Natural killer cell (primary cell): ENCODE data around the gene FAM193A. TPM values are rescaled to one million over a fixed set of nuclear protein-coding genes. Genes with fewer than 3 reads are reported as not detected.
"Not testable (repeated sequence)": the region's sequence is repeated elsewhere in the genome, so short reads cannot be mapped to it uniquely, and the experiment has no call there.

Experiments
- ATAC-seq, 3 donors: fragments of 150-1000 bp in 2 of 3; fragments of 200-7000 bp in 1 of 3; cut with Tn5 transposase; 1 replicate in 1 of 3; 2 replicates in 2 of 3; pipeline ENCODE4 v1.10.0; 2021; ENCODE audit warnings: mild to moderate bottlenecking in 2 of 3, moderate library complexity in 2 of 3
- DNase-seq, 2 donors: peaks; one replicate each; pipeline versions ENCODE4 v3.0.0 to v3.0.0-alpha.2; 2013 to 2021; ENCODE audit warnings: mixed read lengths in 1 of 2
- H3K27ac ChIP-seq: one replicate; pipeline ENCODE4 v1.5.1; 2013; ENCODE audit warnings: mild to moderate bottlenecking, low read length
- H3K27me3 ChIP-seq: one replicate; pipeline ENCODE4 v1.6.1; 2013; ENCODE audit warnings: low read length; ENCODE audit not compliant: control insufficient read depth, insufficient read depth
- H3K36me3 ChIP-seq: one replicate; pipeline ENCODE4 v1.6.1; 2013; ENCODE audit warnings: low read length; ENCODE audit not compliant: control insufficient read depth, insufficient read depth
- H3K4me1 ChIP-seq: one replicate; pipeline ENCODE4 v1.6.1; 2013; ENCODE audit warnings: low read length; ENCODE audit not compliant: control insufficient read depth, insufficient read depth
- H3K4me3 ChIP-seq: one replicate; pipeline ENCODE4 v1.5.1; 2013; ENCODE audit warnings: low read length
- H3K9me3 ChIP-seq: one replicate; pipeline ENCODE4 v1.6.1; 2013; ENCODE audit warnings: low read length; ENCODE audit not compliant: control insufficient read depth, insufficient read depth
- H3K27ac Mint-ChIP-seq, 2 donors: one replicate each; pipeline ENCODE4 v1.8.0; 2022; ENCODE audit warnings: mild to moderate bottlenecking in 2 of 2, mixed read lengths in 2 of 2, moderate library complexity in 1 of 2
- H3K27me3 Mint-ChIP-seq, 2 donors: one replicate each; pipeline ENCODE4 v1.8.0; 2022; ENCODE audit warnings: low read depth in 2 of 2, mixed read lengths in 2 of 2
- H3K36me3 Mint-ChIP-seq: one replicate; pipeline ENCODE4 v1.8.0; 2022; ENCODE audit warnings: mixed read lengths
- H3K4me1 Mint-ChIP-seq, 2 donors: one replicate each; pipeline ENCODE4 v1.8.0; 2022; ENCODE audit warnings: mixed read lengths in 2 of 2
- H3K4me3 Mint-ChIP-seq: one replicate; pipeline ENCODE4 v1.8.0; 2022; ENCODE audit warnings: mild to moderate bottlenecking, moderate library complexity, mixed read lengths
- H3K9me3 Mint-ChIP-seq, 2 donors: one replicate each; pipeline ENCODE4 v1.8.0; 2022; ENCODE audit warnings: mixed read lengths in 2 of 2
- CTCF ChIP-seq: fragments of 200-600 bp; IDR thresholded peaks from one replicate; pipeline ENCODE4 v1.8.0; 2022; ENCODE audit warnings: antibody characterized with exemption
- WGBS: methylation state at CpG from one replicate; pipeline ENCODE4 v1.1.7; 2013; ENCODE audit warnings: missing lambda C conversion rate; ENCODE audit not compliant: insufficient coverage; 5-methylcytosine and 5-hydroxymethylcytosine counted together
- intact Hi-C: fragments of 100-400 bp; cut with micrococcal nuclease; formaldehyde crosslinking; loops from one replicate; pipeline ENCODE4 v1.14.2; 2022
- total RNA-seq, 4 donors: library from RNA; stranded (reverse); fragments of 120-200 nt in 1 of 4; gene quantifications; one replicate each; pipeline versions ENCODE4 v1.2.3 to v1.2.4, GENCODE V29; 2013 to 2022

FAM193A gene
- total RNA-seq, 3 donors from 2014 or later (not counting 1 experiment from before 2014, with no cell fraction given), result 39.4 to 49.3 (median 48.1) TPM

GRCh38 chr4:2534904-2535375 is 1.5 kb upstream of the FAM193A start:
- ATAC-seq (no peak), DNase-seq (no peak)
- intact Hi-C loops, result loop anchor here (5.0 kb wide), 1 partner anchor 293 kb away; the partner anchor contains the start of genes HAUS3 and POLN
- Histone ChIP-seq H3K36me3 (no peaks in the 10 kb centered on the region), H3K4me3 (no peak overlapping the region), H3K27me3 (no peaks in the 10 kb centered on the region), H3K9me3 (no peaks in the 10 kb centered on the region), H3K27ac (no peak overlapping the region), H3K4me1 (peaks cover 27% of the 10 kb centered on the region)
- no peak for TF ChIP-seq CTCF
- Mint-ChIP-seq H3K27me3 (no peaks in the 10 kb centered on the region), H3K9me3 (no peaks in the 10 kb centered on the region), H3K36me3 (no peaks in the 10 kb centered on the region), H3K4me3 (peak overlapping the region; percentile 86), H3K27ac (peak overlapping the region; percentile 64 to 89), H3K4me1 (peaks cover 10 to 14% of the 10 kb centered on the region in 2 donors)
- WGBS, result 59% methylated on average over 5 of the region's 5 CpGs

- Mint-ChIP-seq H3K9me3 (no peaks in the 10 kb centered on the region), H3K36me3 (no peaks in the 10 kb centered on the region), H3K27me3 (no peaks in the 10 kb centered on the region), H3K4me3 (peak overlapping the region; percentile 86), H3K27ac (peak overlapping the region; percentile 64 to 89), H3K4me1 (peaks cover 10 to 14% of the 10 kb centered on the region in 2 donors)
- H3K4me3 ChIP-seq, result peak overlapping the region; percentile 57
- peaks cover 27% of the 10 kb centered on the region for H3K4me1 ChIP-seq
- intact Hi-C loops, result loop anchor here (1.0 to 5.0 kb wide), 3 partner anchors 35 to 293 kb away; partner anchors contain the start of genes HAUS3, POLN and RNF4
- TF ChIP-seq CTCF, result no peak
- no peaks in the 10 kb centered on the region for H3K9me3 ChIP-seq
- DNase-seq (peak; percentile 49 to 74), ATAC-seq (peak in 2 of 3 donors; percentile 14 to 18)
- no peaks in the 10 kb centered on the region for H3K27me3 ChIP-seq
- no peaks in the 10 kb centered on the region for H3K36me3 ChIP-seq
- peak overlapping the region; percentile 71 for H3K27ac ChIP-seq
- 2% methylated on average over 77 of the region's 77 CpGs for WGBS
Measured at GRCh38 chr4:2535376-2536192, 863 bp upstream of the FAM193A start.

- Histone ChIP-seq H3K36me3 (no peaks in the 10 kb centered on the region), H3K9me3 (no peaks in the 10 kb centered on the region), H3K4me3 (peak overlapping the region; percentile 45), H3K27ac (peak overlapping the region; percentile 63), H3K27me3 (no peaks in the 10 kb centered on the region), H3K4me1 (peaks cover 27% of the 10 kb centered on the region)
- intact Hi-C loops, result loop anchor here (2.0 to 5.0 kb wide), 2 partner anchors 34 to 295 kb away; partner anchors contain the start of genes HAUS3 and POLN
- H3K9me3 Mint-ChIP-seq, result no peaks in the 10 kb centered on the region
- H3K27ac Mint-ChIP-seq, result peak overlapping the region; percentile 83 to 89
- H3K36me3 Mint-ChIP-seq, result no peaks in the 10 kb centered on the region
- DNase-seq (peak; percentile 61 to 73), ATAC-seq (peak; percentile 6 to 18 (median 15))
- H3K4me3 Mint-ChIP-seq, result peak overlapping the region; percentile 88
- no peaks in the 10 kb centered on the region for H3K27me3 Mint-ChIP-seq
- under 1% methylated on average over 103 of the region's 103 CpGs for WGBS
- peaks cover 10 to 14% of the 10 kb centered on the region in 2 donors for H3K4me1 Mint-ChIP-seq
- no peak for TF ChIP-seq CTCF
Measured at GRCh38 chr4:2537011-2537830, 774 bp downstream of the FAM193A start.

GRCh38 chr4:2543580-2544191 is 7.2 kb downstream of the FAM193A start:
- H3K27ac ChIP-seq, ATAC-seq, intact Hi-C loops, H3K4me3 Mint-ChIP-seq, H3K4me1 ChIP-seq, DNase-seq, H3K9me3 ChIP-seq, H3K27ac Mint-ChIP-seq, H3K4me3 ChIP-seq, H3K36me3 ChIP-seq, H3K9me3 Mint-ChIP-seq, H3K27me3 Mint-ChIP-seq, H3K27me3 ChIP-seq, H3K36me3 Mint-ChIP-seq: not testable (repeated sequence)
- 95% methylated on average over 7 of the region's 10 CpGs for WGBS
- peaks cover 22 to 31% of the 10 kb centered on the region in 2 donors for H3K4me1 Mint-ChIP-seq
